Measurements from ENCODE around the gene FAM184A. TPM values are rescaled to one million over a fixed set of nuclear protein-coding genes. Genes with fewer than 3 reads are reported as not detected.

FAM184A gene
- total RNA-seq, 2 donors from 2014 or later: 205 to 216 TPM

- Histone ChIP-seq H3K9me3 (ENCODE audit: control insufficient read depth, low read length) (no peaks in the 10 kb centered on the region), H3K27ac (ENCODE audit: low read depth, low read length) (no peak overlapping the region), H3K9ac (ENCODE audit: extremely low read depth, low read length, poor library complexity, severe bottlenecking) (no peak overlapping the region), H3K36me3 (ENCODE audit: control insufficient read depth, insufficient read depth, low read length) (peaks cover 80% of the 10 kb centered on the region), H3K4me3 (ENCODE audit: low read length) (no peak overlapping the region), H3K27me3 (ENCODE audit: control insufficient read depth, insufficient read depth, low read length, poor library complexity, severe bottlenecking) (no peaks in the 10 kb centered on the region), H3K4me1 (ENCODE audit: control insufficient read depth, insufficient read depth, low read length) (no peaks in the 10 kb centered on the region)
- WGBS, 2 experiments (ENCODE audit: insufficient coverage in 1 of 2, insufficient read length in 1 of 2): 70 to 81% methylated on average over 3 of the region's 3 CpGs
- Mint-ChIP-seq H3K4me1 (peaks cover 21% of the 10 kb centered on the region), H3K4me3 (peak overlapping the region; percentile 21), H3K27ac (peak overlapping the region; percentile 50), H3K9me3 (no peaks in the 10 kb centered on the region), H3K27me3 (ENCODE audit: insufficient read depth) (no peaks in the 10 kb centered on the region), H3K36me3 (ENCODE audit: low read depth) (peaks cover 63% of the 10 kb centered on the region)
- no peak for TF ChIP-seq CTCF (conservative IDR thresholded peaks at IDR 0.05)
- peak; percentile 59 for DNase-seq
Observed at GRCh38 chr6:118993803-118994251, 84.6 kb downstream of the FAM184A start.

GRCh38 chr6:118993358-118993757 lies 85.1 kb downstream of the FAM184A start:
- no peak overlapping the region for H3K27ac ChIP-seq (ENCODE audit: low read depth, low read length)
- Mint-ChIP-seq H3K9me3 (no peaks in the 10 kb centered on the region), H3K36me3 (ENCODE audit: low read depth) (peaks cover 61% of the 10 kb centered on the region), H3K4me1 (peaks cover 21% of the 10 kb centered on the region), H3K27me3 (ENCODE audit: insufficient read depth) (no peaks in the 10 kb centered on the region), H3K27ac (peak overlapping the region; percentile 50), H3K4me3 (peak overlapping the region; percentile 21)
- no peaks in the 10 kb centered on the region for H3K9me3 ChIP-seq (ENCODE audit: control insufficient read depth, low read length)
- 92% methylated on average over 1 of the region's 1 CpG; no CpG with 5 or more reads in 1 of the 2 experiments for WGBS, 2 experiments (ENCODE audit: insufficient coverage in 1 of 2, insufficient read length in 1 of 2)
- H3K4me1 ChIP-seq (ENCODE audit: control insufficient read depth, insufficient read depth, low read length): no peaks in the 10 kb centered on the region
- H3K27me3 ChIP-seq (ENCODE audit: control insufficient read depth, insufficient read depth, low read length, poor library complexity, severe bottlenecking): no peaks in the 10 kb centered on the region
- H3K4me3 ChIP-seq (ENCODE audit: low read length): no peak overlapping the region
- no peak overlapping the region for H3K9ac ChIP-seq (ENCODE audit: extremely low read depth, low read length, poor library complexity, severe bottlenecking)
- TF ChIP-seq CTCF (conservative IDR thresholded peaks at IDR 0.05): no peak
- no peak for DNase-seq
- H3K36me3 ChIP-seq (ENCODE audit: control insufficient read depth, insufficient read depth, low read length): peaks cover 78% of the 10 kb centered on the region

GRCh38 chr6:118992186-118992795 lies 86.2 kb downstream of the FAM184A start:
- Mint-ChIP-seq H3K36me3 (ENCODE audit: low read depth) (peaks cover 55% of the 10 kb centered on the region), H3K9me3 (no peaks in the 10 kb centered on the region), H3K4me3 (no peak overlapping the region), H3K4me1 (peaks cover 21% of the 10 kb centered on the region), H3K27ac (no peak overlapping the region), H3K27me3 (ENCODE audit: insufficient read depth) (no peaks in the 10 kb centered on the region)
- H3K4me3 ChIP-seq (ENCODE audit: low read length): no peak overlapping the region
- H3K9ac ChIP-seq (ENCODE audit: extremely low read depth, low read length, poor library complexity, severe bottlenecking): no peak overlapping the region
- WGBS, 2 experiments (ENCODE audit: insufficient coverage in 1 of 2, insufficient read length in 1 of 2): 93 to 98% methylated on average over 2 to 4 of the region's 4 CpGs
- DNase-seq: no peak
- TF ChIP-seq CTCF (conservative IDR thresholded peaks at IDR 0.05): no peak
- no peak overlapping the region for H3K27ac ChIP-seq (ENCODE audit: low read depth, low read length)
- H3K36me3 ChIP-seq (ENCODE audit: control insufficient read depth, insufficient read depth, low read length): peaks cover 78% of the 10 kb centered on the region
- no peaks in the 10 kb centered on the region for H3K4me1 ChIP-seq (ENCODE audit: control insufficient read depth, insufficient read depth, low read length)
- no peaks in the 10 kb centered on the region for H3K27me3 ChIP-seq (ENCODE audit: control insufficient read depth, insufficient read depth, low read length, poor library complexity, severe bottlenecking)
- no peaks in the 10 kb centered on the region for H3K9me3 ChIP-seq (ENCODE audit: control insufficient read depth, low read length)

Data from endodermal cell (in vitro differentiated cells).